Measurements from ENCODE around the gene GALNT9. TPM values are rescaled to one million over a fixed set of nuclear protein-coding genes. Genes with fewer than 3 reads are reported as not detected.

Gene GALNT9
- total RNA-seq, 4 donors from 2014 or later, result not detected

GRCh38 chr12:132273992-132274334 lies 55.4 kb downstream of the GALNT9 start:
- no peak overlapping the region for H3K4me3 ChIP-seq

GRCh38 chr12:132272711-132273110 lies 56.7 kb downstream of the GALNT9 start:
- intact Hi-C loops (cut with DNase I), result no loop called here
- H3K4me1 ChIP-seq, result peaks cover 0 to 8% (median 3%) of the 10 kb centered on the region in 3 donors
- no peaks in the 10 kb centered on the region for H3K9me3 ChIP-seq
- TF ChIP-seq POLR2A (IDR thresholded peaks at IDR 0.05) (no peak), CTCF (IDR thresholded peaks at IDR 0.05) (no peak)
- 68 to 75% methylated on average over 15 to 17 of the region's 17 CpGs for WGBS, 2 donors
- no peak overlapping the region for H3K27ac ChIP-seq
- no peaks in the 10 kb centered on the region for H3K36me3 ChIP-seq
- H3K27me3 ChIP-seq, result peaks cover 0 to 100% (median under 1%) of the 10 kb centered on the region in 4 donors
- no peak overlapping the region for H3K4me3 ChIP-seq
- DNase-seq, result no peak

More at GRCh38 chr12:132273992-132274334, 55.4 kb downstream of the GALNT9 start:
- Histone ChIP-seq H3K4me1 (peaks cover 0 to 18% (median 6%) of the 10 kb centered on the region in 3 donors), H3K36me3 (no peaks in the 10 kb centered on the region), H3K9me3 (no peaks in the 10 kb centered on the region), H3K27ac (no peak overlapping the region), H3K27me3 (peaks cover 0 to 100% (median 2%) of the 10 kb centered on the region in 4 donors)
- DNase-seq, result no peak
- intact Hi-C loops (cut with DNase I), result no loop called here
- TF ChIP-seq CTCF (IDR thresholded peaks at IDR 0.05) (no peak), POLR2A (IDR thresholded peaks at IDR 0.05) (no peak)
- 90 to 92% methylated on average over 10 to 11 of the region's 11 CpGs for WGBS, 2 donors

GRCh38 chr12:132271755-132272092 lies 57.7 kb downstream of the GALNT9 start:
- TF ChIP-seq CTCF (IDR thresholded peaks at IDR 0.05) (no peak), POLR2A (IDR thresholded peaks at IDR 0.05) (no peak)
- intact Hi-C loops (cut with DNase I), result no loop called here
- Histone ChIP-seq H3K27ac (no peak overlapping the region), H3K4me1 (no peaks in the 10 kb centered on the region), H3K36me3 (no peaks in the 10 kb centered on the region), H3K27me3 (peaks cover 0 to 98% (median 0%) of the 10 kb centered on the region in 4 donors), H3K9me3 (no peaks in the 10 kb centered on the region), H3K4me3 (no peak overlapping the region)
- WGBS, 2 donors, result 79% methylated on average over 4 of the region's 23 CpGs; no CpG with 5 or more reads in 1 of the 2 donors
- DNase-seq, result no peak

- no peak for TF ChIP-seq CTCF (IDR thresholded peaks at IDR 0.05)
- no peak for TF ChIP-seq POLR2A (IDR thresholded peaks at IDR 0.05)
- WGBS, 2 donors, result 53 to 59% methylated on average over 20 to 36 of the region's 41 CpGs
- Histone ChIP-seq H3K27ac (no peak overlapping the region), H3K36me3 (no peaks in the 10 kb centered on the region), H3K27me3 (peaks cover 0 to 98% (median 0%) of the 10 kb centered on the region in 4 donors), H3K4me1 (no peaks in the 10 kb centered on the region), H3K4me3 (no peak overlapping the region), H3K9me3 (no peaks in the 10 kb centered on the region)
- intact Hi-C loops (cut with DNase I), result no loop called here
- no peak for DNase-seq
Observed at GRCh38 chr12:132270969-132271754, 58.2 kb downstream of the GALNT9 start.

GRCh38 chr12:132270516-132270915 lies 58.9 kb downstream of the GALNT9 start:
- H3K4me3 ChIP-seq, result no peak overlapping the region
- TF ChIP-seq CTCF (IDR thresholded peaks at IDR 0.05), result no peak
- no peak for TF ChIP-seq POLR2A (IDR thresholded peaks at IDR 0.05)
- no peaks in the 10 kb centered on the region for H3K36me3 ChIP-seq
- no peak for DNase-seq
- 53 to 79% methylated on average over 3 to 6 of the region's 12 CpGs for WGBS, 2 donors
- H3K27me3 ChIP-seq, result peaks cover 0 to 98% (median 0%) of the 10 kb centered on the region in 4 donors
- H3K4me1 ChIP-seq, result no peaks in the 10 kb centered on the region
- H3K27ac ChIP-seq, result no peak overlapping the region
- peaks cover 0 to 6% (median 0%) of the 10 kb centered on the region in 3 donors for H3K9me3 ChIP-seq
- intact Hi-C loops (cut with DNase I), result no loop called here
